ENCODE data around the gene LSG1.

- no peak for TF ChIP-seq CTCF (IDR thresholded peaks at IDR 0.05)
- TF ChIP-seq POLR2A (IDR thresholded peaks at IDR 0.05): no peak
These were observed 49.2 kb downstream of the LSG1 start for GRCh38 chr3:194622621-194623340.
